HG02763 (cell line): ENCODE measurements around the gene RBM5.
"Not testable (repeated sequence)": the region's sequence is repeated elsewhere in the genome, so short reads cannot be mapped to it uniquely, and the experiment has no call there.

ENCODE experiments used
- ATAC-seq: cut with Tn5 transposase; IDR thresholded peaks from one replicate; pipeline ENCODE4 v1.9.1; 2021; ENCODE audit warnings: mild to moderate bottlenecking, moderate library complexity; ENCODE audit not compliant: unreplicated experiment

RBM5 gene

DNA sequence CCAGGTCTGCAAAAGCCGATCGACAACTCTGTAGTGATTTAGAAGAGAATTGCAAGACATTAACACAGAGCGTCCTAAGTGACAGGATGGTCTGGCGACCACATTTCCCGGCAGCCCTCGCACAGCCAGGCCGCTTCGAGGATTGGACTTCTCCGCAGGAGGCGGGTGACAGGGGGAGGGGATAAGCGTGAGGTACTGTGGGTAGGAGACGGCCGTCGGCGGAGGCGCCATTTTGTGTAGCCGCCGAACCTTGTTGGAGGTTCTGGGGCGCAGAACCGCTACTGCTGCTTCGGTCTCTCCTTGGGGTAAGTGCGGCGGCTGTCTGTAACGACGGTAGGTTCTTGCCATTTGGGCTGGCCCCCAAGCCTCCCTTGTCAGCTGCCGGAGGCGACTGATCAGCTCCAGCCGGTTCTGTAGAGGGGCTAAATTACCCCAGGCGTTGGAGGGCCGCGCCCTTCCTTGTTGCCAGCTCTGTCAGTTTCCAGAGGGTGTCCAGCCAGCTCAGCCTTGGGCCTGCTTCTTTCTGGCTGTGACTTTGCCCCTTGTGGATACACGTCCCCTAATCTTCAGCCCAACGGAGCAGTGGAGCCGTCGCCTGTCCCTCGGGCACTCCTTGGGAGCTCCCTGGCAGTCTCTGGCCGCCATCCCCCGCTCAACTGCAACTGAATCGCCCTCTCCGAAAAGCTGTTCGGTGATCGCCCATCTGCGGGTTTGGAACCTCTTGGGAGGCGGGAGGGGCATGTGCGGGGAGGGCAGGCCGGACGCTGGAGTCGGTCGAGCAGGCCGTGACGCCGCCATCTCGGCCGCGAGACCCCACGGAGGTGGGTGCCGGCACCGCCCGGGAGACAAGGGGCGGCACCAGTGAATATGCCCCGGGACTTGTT lies at the start of gene RBM5:
TSS of gene RBM5 (plus strand) at position 195 of the 884 bp plus-strand sequence. CDS start 1,516 bp downstream, outside the sequence.
- peak; percentile 94 for ATAC-seq

DNA sequence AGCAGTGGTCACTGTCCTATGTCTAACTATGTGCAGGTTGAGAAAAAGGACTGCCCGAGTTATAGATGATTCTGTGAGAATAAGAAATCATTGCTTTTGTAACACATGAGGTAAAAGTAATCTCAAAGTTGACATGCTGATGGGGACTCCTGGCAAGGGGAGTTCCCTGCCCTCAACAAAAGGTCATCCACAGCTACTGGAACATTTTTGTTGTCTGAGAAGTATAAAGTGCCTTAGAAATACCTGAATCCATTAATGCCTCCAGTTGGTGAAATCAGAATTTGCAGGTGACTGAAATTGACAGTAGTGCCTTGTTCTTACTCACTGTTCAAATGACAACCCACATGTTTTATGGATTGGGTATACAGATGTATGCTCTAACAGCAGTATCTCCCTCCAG lies 43.7 kb upstream of the RBM5 start:
- ATAC-seq = no peak

DNA sequence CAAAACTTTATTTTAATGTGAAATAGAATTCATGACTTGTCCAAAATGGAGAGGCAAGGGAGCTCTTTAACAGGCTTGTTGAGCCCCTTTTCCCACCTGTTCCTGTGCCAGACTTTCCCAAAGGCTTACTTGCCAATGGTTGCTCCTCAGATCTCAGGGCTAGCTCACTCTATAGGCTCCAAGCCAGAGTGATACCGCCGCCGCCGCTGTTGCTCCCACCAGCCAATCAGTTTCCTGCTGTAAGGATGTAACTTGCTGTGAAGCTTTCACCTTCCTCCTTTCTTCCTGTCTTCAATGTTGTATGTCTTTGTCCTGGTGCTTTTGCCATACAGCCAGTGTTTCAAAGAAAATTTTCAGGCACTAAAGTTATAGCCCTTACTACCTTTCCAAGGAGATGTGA lies 41.3 kb upstream of the RBM5 start:
- no peak for ATAC-seq

DNA sequence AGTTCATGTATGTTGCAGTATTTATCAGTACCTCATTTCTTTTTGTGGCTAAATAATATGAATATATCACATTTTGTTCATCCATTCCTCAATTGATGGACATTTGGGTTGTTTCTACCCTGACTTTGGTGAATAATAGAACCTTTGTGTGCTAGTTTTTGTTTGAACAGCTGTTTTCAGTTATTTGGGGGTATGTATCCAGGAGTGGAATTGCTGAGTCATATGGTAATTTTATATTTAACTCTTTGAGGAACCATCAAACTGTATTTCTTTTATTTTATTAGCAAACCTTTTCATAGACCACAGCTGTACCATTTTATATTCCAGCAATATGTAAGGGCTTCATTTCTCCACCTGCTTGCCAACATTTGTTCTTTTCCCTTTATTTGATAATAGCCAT lies 38.4 kb upstream of the RBM5 start:
- ATAC-seq = no peak

DNA sequence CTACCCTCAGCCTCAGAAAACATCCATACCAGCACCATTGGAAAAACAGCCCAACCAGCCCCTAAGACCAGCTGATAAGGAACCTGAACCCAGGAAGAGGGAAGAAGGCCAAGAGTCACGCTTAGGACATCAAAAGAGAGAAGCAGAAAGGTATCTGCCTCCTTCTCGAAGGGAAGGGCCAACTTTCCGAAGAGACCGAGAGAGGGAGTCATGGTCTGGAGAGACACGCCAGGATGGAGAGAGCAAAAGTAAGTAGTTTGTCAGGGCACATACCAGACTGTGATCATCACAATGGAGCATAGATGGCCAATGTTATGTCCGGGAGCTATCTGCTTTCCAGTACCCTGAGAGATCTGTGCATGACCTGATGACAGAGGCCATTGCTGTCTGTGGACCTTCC lies 31.0 kb upstream of the RBM5 start:
- no peak for ATAC-seq

DNA sequence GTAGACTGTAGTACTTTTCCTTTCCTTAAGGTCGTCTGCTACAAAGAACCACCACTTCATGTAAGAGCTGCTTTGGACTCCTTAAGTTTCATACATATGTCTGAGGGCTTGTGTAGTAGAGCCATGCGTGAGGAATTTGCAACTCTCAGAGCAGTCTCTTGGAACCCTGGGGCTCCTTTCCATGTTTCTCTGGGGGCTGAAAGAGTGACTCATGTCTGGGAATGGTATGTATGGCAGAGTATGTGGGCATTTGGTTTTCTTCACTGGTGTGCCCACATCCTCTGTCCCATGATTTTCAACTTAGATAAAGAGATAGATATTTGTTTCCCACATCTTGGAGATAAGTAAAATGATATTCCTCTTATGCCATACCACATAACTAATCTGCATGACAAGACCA lies 20.6 kb upstream of the RBM5 start:
- no peak for ATAC-seq

DNA sequence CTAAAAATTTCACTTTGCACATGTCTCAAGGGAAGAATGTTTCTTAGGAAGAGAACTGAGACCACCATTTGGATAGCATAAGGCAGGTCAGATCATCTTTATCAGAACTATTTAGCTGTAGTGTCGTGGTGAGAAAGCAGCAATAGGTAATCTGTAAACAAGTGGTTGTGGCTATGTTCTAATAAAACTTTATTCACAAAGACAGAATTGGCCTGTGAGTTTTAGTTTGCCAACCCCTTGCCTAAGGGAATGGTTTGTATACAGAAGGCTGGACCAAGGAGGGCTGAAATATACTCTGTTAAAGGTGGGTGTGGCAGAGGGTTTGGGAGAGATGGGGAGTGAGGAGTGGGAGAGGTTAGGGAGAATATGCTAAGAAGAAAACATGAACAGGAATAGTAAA lies 10.6 kb upstream of the RBM5 start:
- no peak for ATAC-seq

DNA sequence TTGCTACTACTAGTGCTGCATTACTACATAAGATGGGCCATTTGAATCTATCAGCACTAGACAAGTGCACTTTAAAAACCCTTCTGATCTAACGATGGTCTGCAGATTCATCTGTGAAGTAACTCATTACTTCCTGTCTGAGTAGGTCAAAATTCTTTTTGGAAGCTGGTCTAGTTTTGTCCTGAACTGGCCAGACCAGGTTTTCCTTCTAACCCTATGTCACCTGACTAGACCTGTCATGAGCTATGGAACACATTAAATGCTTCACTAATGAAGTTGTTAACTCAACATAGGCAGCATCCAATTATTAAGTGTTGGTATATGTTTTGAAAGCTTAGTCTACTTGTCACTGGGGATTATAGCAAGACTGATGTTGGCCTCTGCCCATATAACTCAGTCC lies 10.1 kb upstream of the RBM5 start:
- no peak for ATAC-seq

DNA sequence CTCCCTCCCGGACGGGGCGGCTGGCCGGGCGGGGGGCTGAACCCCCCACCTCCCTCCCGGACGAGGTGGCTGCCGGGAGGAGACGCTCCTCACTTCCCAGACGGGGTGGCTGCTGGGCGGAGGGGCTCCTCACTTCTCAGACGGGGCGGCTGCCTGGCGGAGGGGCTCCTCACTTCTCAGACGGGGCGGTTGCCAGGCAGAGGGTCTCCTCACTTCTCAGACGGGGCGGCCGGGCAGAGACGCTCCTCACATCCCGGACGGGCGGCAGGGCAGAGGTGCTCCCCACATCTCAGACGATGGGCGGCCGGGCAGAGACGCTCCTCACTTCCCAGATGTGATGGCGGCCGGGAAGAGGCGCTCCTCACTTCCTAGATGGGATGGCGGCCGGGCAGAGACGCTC lies 3.8 kb upstream of the RBM5 start:
- ATAC-seq = not testable (repeated sequence)

DNA sequence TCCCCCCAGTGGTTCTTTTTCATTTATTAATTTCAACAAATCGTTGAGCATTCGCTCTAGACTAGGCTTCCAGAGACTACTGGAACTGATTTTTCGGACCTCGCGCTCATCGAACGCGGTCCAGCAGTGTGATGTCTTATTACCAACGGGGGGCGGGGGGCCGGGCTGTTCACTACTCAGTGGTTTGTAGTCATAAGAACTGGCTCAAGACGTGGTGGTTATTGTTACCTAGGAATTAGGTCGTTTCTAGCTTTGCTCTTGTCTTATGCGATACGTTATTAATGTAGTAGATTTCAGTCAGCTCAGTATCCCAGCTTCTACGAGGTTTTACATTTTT lies 858 bp downstream of the RBM5 start:
- ATAC-seq = no peak

DNA sequence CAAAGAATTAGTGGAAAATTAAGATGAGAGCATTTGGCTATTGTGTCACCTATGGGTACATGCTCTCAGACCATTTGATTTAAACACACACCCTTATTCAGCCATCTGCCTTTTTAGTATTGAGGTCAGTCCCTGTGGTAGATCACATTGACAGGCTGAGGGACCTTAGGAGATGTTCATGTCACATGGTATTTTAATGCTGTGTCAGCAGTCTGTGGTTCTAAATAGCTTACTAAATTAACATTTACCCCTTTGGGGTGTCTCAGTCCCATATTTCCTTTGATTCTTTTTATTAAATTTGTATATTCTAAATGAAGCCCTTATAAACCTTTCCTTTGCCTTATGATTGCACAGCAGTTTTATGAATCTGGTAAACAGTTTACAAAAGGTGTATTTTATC lies 2.3 kb downstream of the RBM5 start:
- no peak for ATAC-seq

DNA sequence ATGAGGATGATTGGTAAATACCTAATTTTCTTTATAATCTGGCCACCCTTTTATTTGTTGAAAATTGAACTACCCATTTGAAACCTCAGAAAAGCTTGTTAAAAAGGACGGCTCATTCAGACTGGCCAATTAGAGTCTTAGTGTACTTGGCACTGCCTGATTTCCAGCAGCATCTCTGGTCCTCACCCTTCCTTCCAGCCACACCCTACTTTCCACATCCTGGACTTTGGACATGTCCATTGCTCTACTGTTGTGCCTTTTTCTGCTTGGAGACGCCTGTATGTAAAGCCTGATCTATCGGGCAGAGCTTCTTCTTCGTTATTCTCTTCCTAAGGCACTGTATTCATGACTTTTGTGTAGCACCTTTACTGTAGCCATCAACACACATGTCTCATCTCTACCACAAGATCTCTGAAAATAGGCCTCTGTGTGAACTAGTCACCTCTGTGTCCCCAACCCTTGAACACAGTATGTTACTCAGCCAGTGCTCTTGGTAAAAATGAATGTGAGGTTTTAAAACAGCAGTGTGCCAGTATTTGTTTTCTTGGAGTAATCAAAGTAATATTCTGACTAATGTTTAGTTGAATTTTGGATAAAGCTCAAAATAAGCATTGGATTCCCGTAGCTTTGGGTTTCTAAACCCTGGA lies 6.8 kb downstream of the RBM5 start:
- no peak for ATAC-seq

DNA sequence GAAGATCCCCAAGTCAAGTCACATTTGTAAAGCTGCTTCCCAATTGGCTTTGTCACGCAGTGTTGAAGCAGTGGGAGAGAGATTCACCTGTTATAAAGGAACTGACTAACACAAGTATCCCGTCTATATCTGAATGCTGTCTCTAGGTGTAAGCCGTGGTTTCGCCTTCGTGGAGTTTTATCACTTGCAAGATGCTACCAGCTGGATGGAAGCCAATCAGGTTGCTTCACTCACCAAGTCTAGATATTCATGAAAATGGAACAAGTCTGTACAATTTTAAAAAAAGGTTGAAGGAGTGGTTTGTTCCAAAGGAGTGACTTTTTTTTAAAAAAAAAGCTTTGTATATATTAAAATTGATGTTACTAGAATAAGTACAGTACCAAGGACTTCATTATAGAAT lies 11.7 kb downstream of the RBM5 start:
- no peak for ATAC-seq

DNA sequence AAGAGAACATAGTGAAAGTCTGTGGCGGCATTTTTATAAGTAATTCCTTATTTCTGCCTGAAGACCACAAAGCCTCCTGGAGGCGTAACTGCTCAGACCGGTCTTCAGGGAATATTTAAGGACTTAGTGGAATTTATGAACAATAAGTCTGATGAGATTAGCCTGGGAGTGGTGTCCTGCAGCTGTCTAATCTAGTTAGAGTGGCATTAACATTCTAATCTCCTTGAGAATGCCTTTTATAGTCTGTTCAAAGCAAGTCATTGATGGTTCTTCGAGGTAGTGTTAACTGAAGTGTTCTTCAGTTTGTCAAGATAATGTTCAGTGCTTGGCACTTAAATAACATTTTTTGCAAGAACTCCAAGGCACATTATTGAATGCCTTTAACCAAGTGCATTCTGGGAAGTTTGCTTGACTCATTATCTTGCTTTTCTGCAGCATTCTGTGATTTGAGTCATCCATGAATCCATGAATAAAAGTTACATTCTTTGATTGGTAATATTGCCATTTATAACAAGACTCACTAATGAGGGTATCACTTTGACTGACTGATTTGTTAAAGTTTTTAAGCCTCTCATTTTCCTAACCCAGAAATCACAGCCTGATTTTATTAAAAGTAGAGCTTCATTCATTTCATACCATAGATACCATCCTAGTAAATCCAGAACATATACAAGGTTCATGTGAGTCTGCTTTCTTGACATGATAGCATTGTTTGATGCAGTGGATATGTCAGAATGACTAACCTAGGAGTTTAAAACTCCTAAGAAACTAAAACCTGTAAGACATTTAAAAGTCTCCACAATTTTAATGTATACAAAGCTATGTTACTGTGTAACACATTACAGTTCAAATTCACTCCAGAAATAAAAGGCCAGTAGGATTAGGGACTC lies 12.5 kb downstream of the RBM5 start:
- ATAC-seq = no peak

DNA sequence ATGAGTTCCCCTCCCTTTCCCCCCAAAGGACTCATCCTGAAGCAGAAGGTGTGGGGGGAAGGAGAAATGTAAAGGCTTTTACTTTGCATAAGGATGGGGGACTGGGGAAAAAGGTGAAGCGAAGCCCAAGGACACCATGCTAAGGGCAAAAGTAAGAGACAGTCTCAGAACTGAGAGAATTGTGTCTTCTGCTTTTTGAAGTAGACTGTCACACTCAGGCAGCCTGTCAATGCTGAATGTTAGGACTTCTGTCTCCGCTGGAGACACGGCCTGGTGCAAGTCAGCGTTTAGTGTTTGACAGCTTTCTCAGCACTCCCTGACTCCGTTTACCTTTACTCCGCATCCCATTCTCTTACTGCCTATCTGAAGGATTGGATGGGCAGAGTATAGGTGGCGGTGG lies 13.8 kb downstream of the RBM5 start:
- no peak for ATAC-seq

DNA sequence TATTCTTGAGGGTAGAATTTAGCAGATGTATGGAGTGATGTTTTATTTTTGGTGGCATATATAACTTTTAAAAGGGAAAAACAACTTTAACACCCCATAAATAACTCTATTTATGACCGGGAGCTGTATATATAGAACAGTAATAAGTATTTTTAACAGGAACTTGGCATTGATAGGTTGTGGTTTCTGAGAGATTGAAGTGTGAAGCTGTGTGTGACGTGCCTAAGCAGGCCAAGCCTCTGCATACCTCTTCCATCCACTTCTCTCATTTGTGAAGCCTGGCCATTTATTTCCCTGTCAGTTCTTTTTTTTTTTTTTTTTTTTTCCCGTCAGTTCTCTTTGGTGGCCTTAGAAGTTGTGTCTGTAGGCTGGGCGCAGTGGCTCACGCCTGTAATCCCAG lies 23.0 kb downstream of the RBM5 start:
- ATAC-seq = no peak

DNA sequence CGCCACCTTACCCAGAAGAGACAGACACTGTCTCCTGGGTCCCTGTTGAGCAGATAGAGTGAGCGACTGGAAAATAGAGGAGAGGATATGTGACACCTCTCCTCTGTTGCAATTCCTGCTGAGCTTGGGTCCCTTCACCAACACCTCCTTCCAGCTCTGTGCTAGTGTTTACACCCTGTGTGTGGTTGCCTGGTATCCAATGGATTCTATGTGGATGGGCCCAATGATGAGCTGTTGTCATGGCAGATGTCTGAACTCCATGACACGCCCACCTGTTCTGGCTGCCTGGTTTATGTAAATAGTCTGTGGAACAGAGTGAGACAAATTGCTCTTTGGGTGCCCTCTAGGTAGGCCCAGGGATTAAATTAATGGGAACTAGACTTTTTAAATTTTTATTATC lies 23.7 kb downstream of the RBM5 start:
- ATAC-seq = no peak

DNA sequence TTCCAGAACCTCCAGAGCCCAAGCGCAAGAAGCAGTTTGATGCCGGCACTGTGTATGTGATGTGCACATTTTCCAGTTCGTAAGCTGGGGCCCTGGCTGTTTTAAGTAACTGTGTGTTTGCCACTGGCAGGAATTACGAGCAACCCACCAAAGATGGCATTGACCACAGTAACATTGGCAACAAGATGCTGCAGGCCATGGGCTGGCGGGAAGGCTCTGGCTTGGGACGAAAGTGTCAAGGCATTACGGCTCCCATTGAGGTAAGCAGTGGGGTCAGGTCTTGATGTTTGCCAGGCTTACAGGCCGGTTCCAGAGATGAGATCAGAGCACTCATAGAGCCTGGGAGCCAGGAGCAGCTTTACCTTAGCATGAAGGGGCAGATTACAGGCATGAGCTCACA lies 28.4 kb downstream of the RBM5 start:
- ATAC-seq = no peak

DNA sequence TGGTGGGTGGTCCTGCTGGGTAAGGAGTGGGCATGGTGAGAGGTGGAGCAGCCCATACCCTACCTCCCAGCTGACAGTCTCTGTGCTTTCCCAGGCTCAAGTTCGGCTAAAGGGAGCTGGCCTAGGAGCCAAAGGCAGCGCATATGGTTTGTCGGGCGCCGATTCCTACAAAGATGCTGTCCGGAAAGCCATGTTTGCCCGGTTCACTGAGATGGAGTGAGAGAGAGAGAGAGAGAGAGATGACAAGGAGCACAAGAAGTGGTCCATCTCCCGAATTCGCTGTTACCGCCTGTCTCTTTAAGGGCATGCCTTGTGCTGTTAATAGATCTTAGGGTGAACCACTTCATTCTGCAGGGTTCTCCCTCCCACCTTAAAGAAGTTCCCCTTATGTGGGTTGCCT lies 29.5 kb downstream of the RBM5 start:
- no peak for ATAC-seq

DNA sequence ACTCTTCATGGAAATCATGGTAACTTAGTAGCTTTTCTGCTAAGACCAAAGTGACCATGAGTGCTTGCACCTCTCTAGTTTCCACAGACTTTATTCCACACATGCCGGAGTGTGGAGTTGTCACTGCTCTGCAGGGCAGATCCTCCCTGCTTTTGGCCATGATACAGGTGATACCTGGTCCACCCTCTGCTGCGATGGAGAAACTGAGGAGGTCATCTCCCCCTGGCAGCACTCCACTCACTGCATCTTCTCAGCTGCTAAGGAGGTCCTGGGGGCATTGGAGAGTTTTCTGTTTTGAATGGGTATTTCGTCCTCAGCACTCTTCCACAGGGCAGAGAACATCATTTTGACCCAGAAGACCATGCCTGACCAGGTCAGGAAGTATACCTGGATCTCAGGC lies 31.1 kb downstream of the RBM5 start:
- no peak for ATAC-seq

DNA sequence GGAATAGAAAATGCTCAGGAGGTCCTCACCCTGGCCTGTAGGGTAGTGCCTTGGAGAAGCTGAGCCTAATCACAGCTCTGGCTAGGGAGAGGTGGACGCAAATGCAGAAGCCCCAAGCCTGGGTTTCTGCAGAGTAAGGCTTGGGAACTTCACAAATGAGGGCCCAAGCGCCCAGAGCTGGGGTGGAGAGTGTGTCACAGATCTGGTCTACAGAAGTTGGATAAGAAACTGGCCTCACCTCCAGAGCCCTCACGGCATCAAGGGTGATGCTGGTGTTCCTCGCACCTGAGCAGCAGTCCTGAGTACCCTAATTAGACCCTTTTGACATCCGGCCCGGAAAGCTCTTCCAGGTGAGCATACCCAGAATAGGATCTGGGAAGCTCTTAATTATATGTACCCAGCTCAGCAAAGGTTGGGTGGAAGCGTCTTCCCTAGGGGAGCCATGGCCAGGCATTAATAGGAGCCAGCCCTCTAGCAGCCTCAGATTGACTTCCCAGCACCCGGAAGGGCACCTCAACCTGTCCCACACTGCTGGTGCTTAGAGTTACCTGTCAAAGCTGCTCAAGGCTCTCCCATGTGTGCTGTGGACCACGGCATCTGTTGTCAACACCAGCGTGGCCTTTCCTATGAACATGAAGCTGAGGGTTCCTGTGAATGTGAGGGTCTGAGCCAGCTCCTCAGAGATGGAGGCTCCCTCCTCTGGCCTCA lies 31.8 kb downstream of the RBM5 start:
- ATAC-seq = no peak
